Right atrium auricular region (tissue), 2 donors: Measurements from ENCODE around the gene HCN3. TPM values are rescaled to one million over a fixed set of nuclear protein-coding genes. Genes with fewer than 3 reads are reported as not detected.

ENCODE experiments used
- DNase-seq: peaks from one replicate; pipeline ENCODE4 v3.0.0-alpha.2; 2019; ENCODE audit warnings: low spot score
- H3K27ac ChIP-seq, 2 donors: fragments of 200-600 bp; sonication (generic); 1 replicate in 1 of 2; 2 replicates in 1 of 2; pipeline ENCODE4 v1.5.1; 2016 to 2019
- H3K27me3 ChIP-seq, 2 donors: fragments of 200-600 bp; sonication (generic); one replicate each; pipeline versions ENCODE4 v1.5.1 to v1.6.0; 2017 to 2019
- H3K36me3 ChIP-seq: fragments of 200-600 bp; sonication (generic); one replicate; pipeline ENCODE4 v1.5.1; 2016
- H3K4me1 ChIP-seq, 2 donors: fragments of 200-600 bp; sonication (generic); one replicate each; pipeline versions ENCODE4 v1.5.1 to v1.6.0; 2017 to 2019
- H3K4me3 ChIP-seq, 2 donors: fragments of 200-600 bp; sonication (generic); 1 replicate in 1 of 2; 2 replicates in 1 of 2; pipeline ENCODE4 v1.5.1; 2017 to 2019; ENCODE audit warnings: mild to moderate bottlenecking in 1 of 2, moderate library complexity in 1 of 2
- H3K9me3 ChIP-seq, 2 donors: fragments of 200-600 bp; sonication (generic); one replicate each; pipeline ENCODE4 v1.5.1; 2019
- CTCF ChIP-seq, 2 donors: fragments of 200-600 bp; sonication (generic); IDR thresholded peaks; one replicate each; pipeline ENCODE4 v1.5.1; 2019; ENCODE audit warnings: antibody characterized with exemption in 2 of 2
- total RNA-seq, 2 donors: library from RNA; depleted of rRNA; stranded (reverse); fragments of >200 nt; gene quantifications; one replicate each; pipeline ENCODE4 v1.1.0, GENCODE V29; 2016

Gene HCN3
- total RNA-seq, 2 donors from 2014 or later, result 0.35 to 0.41 TPM

DNA sequence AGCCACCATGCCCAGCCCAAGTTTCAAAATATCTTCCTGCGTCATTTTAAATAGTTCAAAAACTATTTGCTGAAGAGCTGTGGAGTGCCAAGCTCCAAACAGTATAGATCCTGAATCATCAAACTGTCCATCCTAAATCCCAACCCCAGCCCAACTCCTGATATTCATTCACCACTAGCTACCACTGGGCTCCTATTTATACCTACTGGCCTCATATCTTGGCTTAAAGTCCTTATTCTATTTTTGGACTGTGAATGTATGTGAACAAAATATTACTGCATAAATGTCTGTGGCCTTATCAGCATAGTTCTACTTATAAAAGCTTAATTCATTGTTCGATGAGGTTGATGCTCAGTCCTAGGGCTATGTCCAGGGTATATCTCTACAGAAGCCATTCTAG lies 9.9 kb upstream of the HCN3 start:
- DNase-seq, result no peak
- no peaks in the 10 kb centered on the region for H3K9me3 ChIP-seq
- H3K4me3 ChIP-seq, result no peak overlapping the region
- no peaks in the 10 kb centered on the region for H3K27me3 ChIP-seq
- peak overlapping the region in 1 of 2 donors; percentile 30 for H3K27ac ChIP-seq
- peaks cover 81% of the 10 kb centered on the region for H3K36me3 ChIP-seq
- no peak for TF ChIP-seq CTCF (IDR thresholded peaks at IDR 0.05)
- peaks cover 0 to 30% of the 10 kb centered on the region in 2 donors for H3K4me1 ChIP-seq

- no peak overlapping the region for H3K27ac ChIP-seq
- H3K27me3 ChIP-seq, result no peaks in the 10 kb centered on the region
- H3K36me3 ChIP-seq, result peaks cover 74% of the 10 kb centered on the region
- H3K9me3 ChIP-seq, result no peaks in the 10 kb centered on the region
- no peak for TF ChIP-seq CTCF (IDR thresholded peaks at IDR 0.05)
- no peak for DNase-seq
- no peak overlapping the region for H3K4me3 ChIP-seq
- H3K4me1 ChIP-seq, result peaks cover 0 to 30% of the 10 kb centered on the region in 2 donors
These were observed 8.6 kb upstream of the HCN3 start for GRCh38 chr1:155268630-155269029.

DNA sequence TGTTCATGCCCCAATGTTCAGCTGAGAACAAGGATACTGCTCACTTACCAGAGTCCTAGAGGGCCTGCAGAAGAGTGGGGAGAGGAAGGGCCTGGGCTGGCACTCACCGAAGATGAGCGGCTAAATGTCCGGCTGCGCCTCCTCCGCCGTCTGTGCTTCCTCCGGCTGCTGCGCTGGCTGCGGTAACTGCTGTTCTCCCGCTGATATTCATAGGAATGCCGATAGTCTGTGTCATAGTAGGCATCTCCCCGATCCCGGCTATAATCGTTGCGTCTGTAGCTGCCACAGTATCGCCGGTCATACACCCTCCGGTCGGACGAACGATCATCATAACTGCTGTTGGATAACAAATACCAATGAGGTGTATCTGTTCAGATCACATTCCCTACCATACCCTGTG lies 7.9 kb upstream of the HCN3 start:
- no peak for DNase-seq
- H3K4me1 ChIP-seq, result peaks cover 0 to 34% of the 10 kb centered on the region in 2 donors
- H3K27ac ChIP-seq, result no peak overlapping the region
- no peak overlapping the region for H3K4me3 ChIP-seq
- H3K27me3 ChIP-seq, result no peaks in the 10 kb centered on the region
- H3K36me3 ChIP-seq, result peaks cover 67% of the 10 kb centered on the region
- no peaks in the 10 kb centered on the region for H3K9me3 ChIP-seq
- TF ChIP-seq CTCF (IDR thresholded peaks at IDR 0.05), result no peak

GRCh38 chr1:155272466-155273342 lies 4.6 kb upstream of the HCN3 start:
- TF ChIP-seq CTCF (IDR thresholded peaks at IDR 0.05), result no peak
- DNase-seq, result no peak
- H3K9me3 ChIP-seq, result no peaks in the 10 kb centered on the region
- H3K36me3 ChIP-seq, result peaks cover 33% of the 10 kb centered on the region
- H3K27ac ChIP-seq, result peak overlapping the region; percentile 96 to 99
- H3K4me3 ChIP-seq, result peak overlapping the region; percentile 77 to 94
- no peaks in the 10 kb centered on the region for H3K27me3 ChIP-seq
- H3K4me1 ChIP-seq, result peaks cover 0 to 36% of the 10 kb centered on the region in 2 donors

DNA sequence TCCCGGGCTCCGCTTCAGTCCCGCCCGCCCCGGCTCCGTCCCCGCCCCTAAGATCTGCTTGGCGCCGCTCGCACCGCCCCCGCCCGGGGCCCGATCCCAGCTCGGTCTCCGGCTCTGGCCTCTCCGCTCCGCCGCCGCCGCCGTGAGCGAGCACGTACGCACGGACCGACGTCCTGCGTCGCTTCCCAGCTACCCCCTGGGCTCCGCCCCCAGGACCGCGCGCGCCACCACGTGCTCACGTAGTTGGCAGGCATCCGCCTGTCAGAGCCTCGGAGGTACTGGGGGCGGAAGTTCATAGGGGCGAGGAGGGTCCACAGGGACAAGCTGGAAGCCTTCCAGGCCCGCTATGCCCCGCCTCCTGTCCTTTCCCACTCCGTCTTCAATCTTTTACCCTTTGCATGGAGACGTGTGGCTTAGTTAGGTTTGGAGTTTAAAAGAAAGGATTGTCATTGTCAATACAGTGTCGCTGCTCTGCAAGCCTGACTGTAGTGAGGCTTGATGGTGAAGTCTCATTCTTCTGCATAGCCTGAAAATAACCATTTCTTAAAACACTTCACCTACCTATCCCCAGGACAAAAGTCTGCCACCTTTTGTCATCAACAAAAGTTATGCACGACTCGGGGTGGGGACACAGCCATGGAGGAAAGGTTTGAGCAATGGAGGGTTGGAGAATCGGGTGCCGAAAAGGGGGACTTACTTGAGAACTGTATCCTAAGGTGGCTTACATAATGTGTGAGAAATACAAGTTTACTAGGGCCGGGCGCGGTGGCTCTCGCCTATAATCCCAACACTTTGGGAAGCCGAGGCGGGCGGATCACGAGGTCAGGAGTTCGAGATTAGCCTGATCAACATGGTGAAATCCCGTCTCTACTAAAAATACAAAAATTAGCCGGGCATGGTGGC lies 3.7 kb upstream of the HCN3 start, which contains the start of gene CLK2:
Gene CLK2, minus strand, starts transcription at position 162 of the 903 bp plus-strand sequence. CDS start 2,527 bp downstream, outside the sequence.
- DNase-seq, result peak; percentile 94
- H3K4me3 ChIP-seq, result peak within 1 kb of the TSS; percentile 77 to 94
- peaks cover 0 to 44% of the 10 kb centered on the region in 2 donors for H3K4me1 ChIP-seq
- H3K36me3 ChIP-seq, result peaks cover 24% of the 10 kb centered on the region
- H3K9me3 ChIP-seq, result no peaks in the 10 kb centered on the region
- no peaks in the 10 kb centered on the region for H3K27me3 ChIP-seq
- peak within 1 kb of the TSS; percentile 96 to 99 for H3K27ac ChIP-seq
- TF ChIP-seq CTCF (IDR thresholded peaks at IDR 0.05), result no peak
